ENCODE results near the gene RUNX1. TPM values are rescaled to one million over a fixed set of nuclear protein-coding genes. Genes with fewer than 3 reads are reported as not detected.

The RUNX1 gene
- total RNA-seq, 4 donors from 2014 or later: 3.9 to 14.5 (median 5.8) TPM

DNA sequence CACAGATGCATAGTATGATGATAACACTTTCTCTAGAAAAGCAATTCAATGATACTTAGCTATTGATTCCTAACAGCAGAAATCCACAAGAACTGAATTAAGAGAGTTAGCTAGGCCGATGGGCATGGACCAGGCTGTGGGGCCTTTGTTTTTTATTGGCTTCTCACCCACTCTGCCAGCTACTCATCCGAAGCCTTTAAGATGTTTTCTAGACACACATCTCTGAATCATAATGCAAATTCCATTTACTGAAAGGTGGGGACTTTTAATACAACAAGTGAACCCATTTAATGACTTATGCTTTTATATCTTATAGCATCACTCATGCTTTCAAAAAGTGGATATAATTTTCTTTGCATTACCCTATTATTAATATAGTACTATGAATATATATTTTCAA is 170.2 kb downstream of the RUNX1 start:
- no peak overlapping the region for H3K27ac ChIP-seq
- 60 to 90% methylated on average over 1 to 2 of the region's 2 CpGs for WGBS, 2 donors (ENCODE audit: low coverage in 1 of 2)
- no peak overlapping the region for H3K4me3 ChIP-seq

DNA sequence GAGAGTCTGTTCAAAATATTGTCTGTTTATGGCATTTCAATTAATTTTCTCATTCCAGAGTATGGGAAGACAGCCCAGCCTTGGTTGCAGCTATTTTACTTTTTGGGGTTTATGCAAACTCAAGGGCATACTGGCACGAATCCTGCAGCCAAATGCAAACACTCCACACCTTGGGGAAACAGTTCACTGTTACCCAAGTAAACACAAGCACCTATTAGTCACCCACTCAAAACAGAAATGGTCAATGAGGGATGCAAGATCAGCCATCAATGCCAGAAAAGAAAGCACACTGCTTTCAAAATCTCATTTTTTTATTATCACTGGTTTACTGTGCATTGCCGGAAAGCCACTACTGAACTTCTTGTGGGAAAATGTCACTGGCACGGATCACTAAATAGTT is 170.6 kb downstream of the RUNX1 start:
- no peak for TF ChIP-seq POLR2A (IDR thresholded peaks at IDR 0.05)
- no peak for TF ChIP-seq POLR2AphosphoS5 (IDR thresholded peaks at IDR 0.05)
- TF ChIP-seq, protein P1, sequence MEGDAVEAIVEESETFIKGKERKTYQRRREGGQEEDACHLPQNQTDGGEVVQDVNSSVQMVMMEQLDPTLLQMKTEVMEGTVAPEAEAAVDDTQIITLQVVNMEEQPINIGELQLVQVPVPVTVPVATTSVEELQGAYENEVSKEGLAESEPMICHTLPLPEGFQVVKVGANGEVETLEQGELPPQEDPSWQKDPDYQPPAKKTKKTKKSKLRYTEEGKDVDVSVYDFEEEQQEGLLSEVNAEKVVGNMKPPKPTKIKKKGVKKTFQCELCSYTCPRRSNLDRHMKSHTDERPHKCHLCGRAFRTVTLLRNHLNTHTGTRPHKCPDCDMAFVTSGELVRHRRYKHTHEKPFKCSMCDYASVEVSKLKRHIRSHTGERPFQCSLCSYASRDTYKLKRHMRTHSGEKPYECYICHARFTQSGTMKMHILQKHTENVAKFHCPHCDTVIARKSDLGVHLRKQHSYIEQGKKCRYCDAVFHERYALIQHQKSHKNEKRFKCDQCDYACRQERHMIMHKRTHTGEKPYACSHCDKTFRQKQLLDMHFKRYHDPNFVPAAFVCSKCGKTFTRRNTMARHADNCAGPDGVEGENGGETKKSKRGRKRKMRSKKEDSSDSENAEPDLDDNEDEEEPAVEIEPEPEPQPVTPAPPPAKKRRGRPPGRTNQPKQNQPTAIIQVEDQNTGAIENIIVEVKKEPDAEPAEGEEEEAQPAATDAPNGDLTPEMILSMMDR (IDR thresholded peaks at IDR 0.05): no peak
- Histone ChIP-seq H3K4me1 (no peaks in the 10 kb centered on the region), H3K9me3 (no peaks in the 10 kb centered on the region), H3K27me3 (peaks cover 30% of the 10 kb centered on the region), H3K36me3 (no peaks in the 10 kb centered on the region), H3K4me3 (no peak overlapping the region), H3K27ac (no peak overlapping the region)
- WGBS, 2 donors (ENCODE audit: low coverage in 1 of 2): 90% methylated on average over 3 of the region's 3 CpGs
- no peak for ATAC-seq

More for the DNA sequence above, 170.2 kb downstream of the RUNX1 start:
- Histone ChIP-seq H3K9me3 (no peaks in the 10 kb centered on the region), H3K36me3 (no peaks in the 10 kb centered on the region), H3K27me3 (peaks cover 30% of the 10 kb centered on the region), H3K4me1 (no peaks in the 10 kb centered on the region)
- no peak for ATAC-seq
- TF ChIP-seq, protein P1 (IDR thresholded peaks at IDR 0.05): no peak
- TF ChIP-seq POLR2A (IDR thresholded peaks at IDR 0.05): no peak
- TF ChIP-seq EP300 (IDR thresholded peaks at IDR 0.05): no peak
- TF ChIP-seq POLR2AphosphoS5 (IDR thresholded peaks at IDR 0.05): no peak

DNA sequence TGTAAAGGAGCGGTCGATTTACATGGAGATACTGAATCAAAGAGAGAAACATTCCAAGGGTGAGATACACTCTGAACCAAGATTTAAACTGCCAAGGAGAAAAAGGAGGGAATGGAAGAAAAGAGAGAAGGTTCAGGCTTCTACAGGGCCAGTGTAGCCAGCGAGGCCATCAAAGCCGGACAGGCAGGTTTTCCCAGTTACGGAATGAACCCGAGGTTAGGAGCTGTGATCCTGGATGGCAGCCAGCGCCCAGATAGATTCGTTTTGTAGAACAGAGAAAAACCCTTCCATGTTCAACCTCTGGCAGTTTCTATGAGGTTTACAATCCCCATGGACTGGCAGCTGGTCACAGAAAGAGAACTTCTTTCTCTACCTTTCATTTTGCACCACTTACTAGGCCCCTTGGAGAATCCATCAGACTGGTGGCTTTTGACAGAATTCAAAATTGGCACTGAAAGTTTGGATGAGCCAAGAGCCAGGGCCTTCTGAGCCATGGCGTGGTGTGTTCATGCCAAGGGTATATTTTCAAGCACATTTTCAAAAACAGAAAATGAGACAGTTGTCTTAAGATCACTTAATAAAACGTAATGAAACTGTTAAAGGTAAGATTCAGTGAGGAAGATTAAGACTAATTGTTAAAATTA is 171.5 kb downstream of the RUNX1 start:
- TF ChIP-seq POLR2AphosphoS5 (IDR thresholded peaks at IDR 0.05): no peak
- TF ChIP-seq, protein P1 (IDR thresholded peaks at IDR 0.05): no peak
- no peak for TF ChIP-seq POLR2A (IDR thresholded peaks at IDR 0.05)
- TF ChIP-seq EP300 (IDR thresholded peaks at IDR 0.05): no peak
- H3K4me1 ChIP-seq: no peaks in the 10 kb centered on the region
- no peak for ATAC-seq
- WGBS, 2 donors (ENCODE audit: low coverage in 1 of 2): 74 to 80% methylated on average over 5 to 7 of the region's 10 CpGs
- no peak overlapping the region for H3K4me3 ChIP-seq
- H3K9me3 ChIP-seq: no peaks in the 10 kb centered on the region
- no peaks in the 10 kb centered on the region for H3K36me3 ChIP-seq
- H3K27ac ChIP-seq: no peak overlapping the region
- peaks cover 30% of the 10 kb centered on the region for H3K27me3 ChIP-seq

DNA sequence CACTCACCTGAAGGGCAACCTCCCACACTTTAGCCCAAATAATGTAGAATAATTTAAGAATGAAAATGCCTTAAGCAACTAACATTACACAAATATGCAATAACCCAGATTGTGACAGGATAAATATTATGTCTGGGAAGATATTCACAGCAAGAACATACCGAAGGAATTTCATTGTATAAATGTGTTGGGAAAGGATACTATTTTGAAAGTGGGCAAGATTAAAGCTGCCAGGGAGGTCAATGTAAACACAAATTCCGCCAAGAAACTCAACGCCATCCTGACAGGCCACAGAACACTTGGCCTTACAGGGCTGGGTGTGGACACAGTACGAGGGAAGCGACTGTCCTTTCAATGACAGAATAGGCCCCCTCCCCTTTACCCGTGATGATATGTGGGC is 173.3 kb downstream of the RUNX1 start:
- Histone ChIP-seq H3K4me3 (no peak overlapping the region), H3K4me1 (no peaks in the 10 kb centered on the region), H3K27ac (no peak overlapping the region), H3K36me3 (no peaks in the 10 kb centered on the region), H3K9me3 (no peaks in the 10 kb centered on the region), H3K27me3 (peaks cover 39% of the 10 kb centered on the region)
- TF ChIP-seq POLR2AphosphoS5 (IDR thresholded peaks at IDR 0.05) (no peak), POLR2A (IDR thresholded peaks at IDR 0.05) (no peak), EP300 (IDR thresholded peaks at IDR 0.05) (no peak)
- TF ChIP-seq, protein P1 (IDR thresholded peaks at IDR 0.05): no peak
- no peak for ATAC-seq
- WGBS, 2 donors (ENCODE audit: low coverage in 1 of 2): 37 to 74% methylated on average over 5 to 6 of the region's 6 CpGs
